SH-SY5Y (cell line): Measurements from ENCODE around the gene ETAA1.

Experiments
- GATA2 ChIP-seq: IDR thresholded peaks from 2 replicates; pipeline ENCODE4 v1.6.1; 2011; ENCODE audit warnings: mild to moderate bottlenecking, low read depth, low read length
- GATA3 ChIP-seq: IDR thresholded peaks from 2 replicates; pipeline ENCODE4 v1.6.1; 2011; ENCODE audit warnings: low read depth, mild to moderate bottlenecking, low read length, moderate library complexity

GRCh38 chr2:67397143-67397986 is at the start of gene ETAA1:
- TF ChIP-seq GATA3 (no peak), GATA2 (no peak)
